Kidney epithelial cell (primary cell): Measurements from ENCODE around the gene CFAP92. TPM values are rescaled to one million over a fixed set of nuclear protein-coding genes. Genes with fewer than 3 reads are reported as not detected.

ENCODE experiments used
- DNase-seq: peaks from one replicate; pipeline ENCODE4 v3.0.0-alpha.2; 2010; ENCODE audit warnings: low read depth
- H3K27me3 ChIP-seq: 2 replicates; pipeline ENCODE4 v1.6.0; 2011; ENCODE audit warnings: low read length; ENCODE audit not compliant: control insufficient read depth, insufficient read depth
- H3K36me3 ChIP-seq: 2 replicates; pipeline ENCODE4 v1.5.1; 2011; ENCODE audit warnings: low read length; ENCODE audit not compliant: control insufficient read depth, insufficient read depth
- H3K4me3 ChIP-seq: 2 replicates; pipeline ENCODE4 v1.5.1; 2011; ENCODE audit warnings: low read depth, mild to moderate bottlenecking, control low read depth, low read length
- CTCF ChIP-seq: IDR thresholded peaks from 2 replicates; pipeline ENCODE4 v1.5.1; 2011; ENCODE audit warnings: mild to moderate bottlenecking, moderate library complexity, low read length, control low read depth, inconsistent platforms; ENCODE audit not compliant: insufficient read depth, poor library complexity, severe bottlenecking
- total RNA-seq: library from RNA; depleted of rRNA; stranded (reverse); fragments of >200 nt; gene quantifications from 2 replicates; pipeline ENCODE4 v1.2.3, GENCODE V29; 2015

Gene CFAP92
- total RNA-seq, 1 donor from 2014 or later = 0.50 TPM

GRCh38 chr3:128984596-128984995 is 9.3 kb downstream of the CFAP92 start:
- DNase-seq = no peak

GRCh38 chr3:128983293-128984069 is 10.4 kb downstream of the CFAP92 start:
- TF ChIP-seq CTCF = no peak
- DNase-seq = no peak
- Histone ChIP-seq H3K4me3 (no peak overlapping the region), H3K27me3 (no peaks in the 10 kb centered on the region), H3K36me3 (no peaks in the 10 kb centered on the region)

More at GRCh38 chr3:128984596-128984995, 9.3 kb downstream of the CFAP92 start:
- H3K27me3 ChIP-seq = no peaks in the 10 kb centered on the region
- no peak for TF ChIP-seq CTCF
- H3K4me3 ChIP-seq = no peak overlapping the region
- no peaks in the 10 kb centered on the region for H3K36me3 ChIP-seq

DNA sequence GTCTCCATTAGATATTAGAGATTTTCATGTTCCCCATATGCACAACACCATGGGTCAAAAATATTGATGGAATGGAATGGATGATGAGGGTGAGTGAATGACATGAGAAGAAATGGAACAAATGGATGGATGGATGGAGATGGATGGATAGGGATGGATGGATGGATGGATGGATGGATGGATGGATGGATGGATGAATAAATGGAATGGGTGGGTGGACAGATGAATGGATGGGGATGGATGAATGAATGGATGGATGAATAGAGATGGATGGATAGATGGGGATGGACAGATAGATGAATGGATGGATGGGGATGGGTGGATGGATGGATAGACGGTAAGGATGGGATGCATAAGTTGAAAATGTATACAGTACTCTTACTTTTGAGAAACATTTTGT is 18.6 kb downstream of the CFAP92 start:
- no peaks in the 10 kb centered on the region for H3K36me3 ChIP-seq
- no peak for TF ChIP-seq CTCF
- DNase-seq = no peak
- no peak overlapping the region for H3K4me3 ChIP-seq
- H3K27me3 ChIP-seq = peaks cover 2% of the 10 kb centered on the region

DNA sequence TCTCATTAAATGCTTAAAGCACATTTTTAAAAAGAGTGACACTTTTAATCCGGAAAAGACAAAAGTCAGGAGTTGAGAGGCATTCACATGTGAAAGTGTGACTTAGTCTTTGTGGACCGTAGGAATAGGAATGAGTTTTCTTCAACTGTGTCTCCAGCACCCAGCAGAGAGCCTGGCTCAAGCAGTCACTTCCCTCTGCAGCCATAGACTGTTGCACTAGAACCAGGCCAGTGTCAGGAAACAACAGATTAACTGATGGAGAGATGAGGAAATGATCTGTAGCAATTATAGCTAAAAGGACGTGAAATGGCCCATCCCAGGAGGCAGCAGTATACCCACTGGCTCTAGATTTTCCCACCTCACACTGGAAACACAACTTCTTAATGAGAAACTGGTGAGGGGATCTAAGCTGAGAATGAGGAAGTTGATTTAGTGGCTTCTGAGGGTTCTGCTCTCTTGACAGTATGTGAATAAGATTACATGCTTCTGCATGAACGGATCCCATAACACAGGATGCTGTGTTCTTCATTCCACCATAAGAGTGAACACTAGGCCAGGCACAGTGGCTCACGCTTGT is 19.8 kb downstream of the CFAP92 start:
- no peak for TF ChIP-seq CTCF
- Histone ChIP-seq H3K36me3 (no peaks in the 10 kb centered on the region), H3K27me3 (peaks cover 8% of the 10 kb centered on the region), H3K4me3 (no peak overlapping the region)
- no peak for DNase-seq

- Histone ChIP-seq H3K4me3 (no peak overlapping the region), H3K27me3 (peaks cover 6% of the 10 kb centered on the region), H3K36me3 (no peaks in the 10 kb centered on the region)
- no peak for TF ChIP-seq CTCF
- no peak for DNase-seq
These were observed 22.3 kb downstream of the CFAP92 start for GRCh38 chr3:128971421-128972100.
